Forelimb muscle (tissue), 1 donor: ENCODE results near the gene CA12. TPM values are rescaled to one million over a fixed set of nuclear protein-coding genes. Genes with fewer than 3 reads are reported as not detected.
"Not testable (repeated sequence)": the region's sequence is repeated elsewhere in the genome, so short reads cannot be mapped to it uniquely, and the experiment has no call there.

Source experiments
- DNase-seq: peaks from one replicate; pipeline ENCODE4 v3.0.0-alpha.2; 2013; ENCODE audit warnings: low read depth
- polyA plus RNA-seq: library from polyadenylated mRNA; unstranded; fragments of 120-200 nt; gene quantifications from one replicate; pipeline ENCODE4 v1.2.1, GENCODE V29; 2013; ENCODE audit not compliant: insufficient read length

The CA12 gene
- 0.75 TPM for polyA plus RNA-seq

DNA sequence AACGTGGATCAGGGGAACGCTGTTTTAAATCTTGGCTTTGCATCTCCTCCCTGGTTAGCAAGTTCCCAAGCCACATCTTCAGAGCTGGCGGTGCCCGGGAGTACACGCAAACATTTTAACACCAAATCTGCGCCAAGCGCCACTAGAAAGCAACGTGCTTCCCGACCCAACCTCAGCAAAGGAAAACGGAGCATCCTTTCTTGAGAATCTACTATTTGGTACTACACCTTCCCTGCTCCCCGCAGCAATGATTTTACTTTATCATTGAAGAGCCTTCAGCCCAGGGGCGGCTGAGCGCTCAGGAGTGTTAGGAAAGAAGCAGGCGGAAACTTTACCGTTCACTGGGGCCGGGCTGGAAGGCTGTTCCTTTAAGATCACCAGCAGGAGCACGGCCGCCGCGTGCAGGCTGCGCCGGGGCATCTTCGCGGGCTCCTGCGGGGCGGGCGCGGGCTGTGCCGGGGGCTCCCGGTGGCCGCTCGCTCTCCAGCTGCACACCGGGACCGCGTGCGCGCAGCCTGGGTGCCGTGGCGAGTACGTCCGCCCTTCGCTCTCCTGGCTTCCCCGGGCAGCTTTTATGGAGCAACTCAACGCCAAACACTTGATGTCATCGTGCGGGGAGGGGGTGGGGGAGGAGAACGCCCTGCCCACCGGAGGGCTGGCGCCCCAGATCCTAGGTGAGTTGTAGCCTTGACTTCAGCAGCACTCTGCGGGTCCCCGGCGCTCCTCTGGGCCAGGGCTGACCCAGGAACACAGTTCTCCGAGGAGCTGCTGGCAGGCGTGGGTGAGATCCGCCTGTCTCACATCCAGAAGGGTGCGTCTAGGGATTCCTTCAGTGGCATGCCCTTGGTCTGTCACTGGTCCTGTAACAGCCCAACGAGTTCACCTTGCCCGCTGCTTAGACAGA lies at the start of gene CA12:
TSS of gene CA12 (minus strand) at position 546 of the 904 bp plus-strand sequence. CDS start at position 420, 126 bp downstream.
- DNase-seq = no peak

DNA sequence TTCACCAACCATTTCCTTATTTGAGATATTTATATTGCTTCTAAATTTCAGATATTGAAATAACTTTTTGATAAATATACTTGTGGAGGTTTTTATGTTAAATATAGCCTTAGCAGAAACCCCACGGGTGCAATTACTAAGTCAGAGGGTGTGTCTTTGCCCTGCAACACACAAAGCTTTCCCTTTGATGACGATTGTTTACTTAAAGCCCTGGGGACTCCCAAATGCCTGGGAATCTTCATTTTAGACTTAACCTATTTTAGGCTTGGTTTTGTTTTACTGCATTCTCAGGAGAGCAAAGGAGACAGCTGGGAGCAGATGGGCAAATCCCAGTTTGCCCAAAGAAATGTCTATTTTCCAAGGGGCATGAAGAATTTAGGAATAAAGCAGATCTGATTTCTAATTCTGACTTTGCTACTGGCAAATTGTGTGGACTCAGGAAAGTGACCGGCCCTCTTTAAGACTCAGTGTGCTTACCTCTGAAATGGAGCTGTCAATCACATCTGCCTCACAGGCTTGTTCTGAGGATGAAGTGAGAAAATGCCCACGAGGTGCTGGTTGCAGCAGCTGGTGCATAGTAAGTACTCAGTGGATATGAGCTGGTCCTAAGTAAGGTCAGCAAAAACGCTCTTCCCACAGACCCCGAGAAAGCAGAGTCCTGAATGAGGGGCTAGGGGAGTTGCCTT lies 49.3 kb upstream of the CA12 start:
- DNase-seq = no peak

DNA sequence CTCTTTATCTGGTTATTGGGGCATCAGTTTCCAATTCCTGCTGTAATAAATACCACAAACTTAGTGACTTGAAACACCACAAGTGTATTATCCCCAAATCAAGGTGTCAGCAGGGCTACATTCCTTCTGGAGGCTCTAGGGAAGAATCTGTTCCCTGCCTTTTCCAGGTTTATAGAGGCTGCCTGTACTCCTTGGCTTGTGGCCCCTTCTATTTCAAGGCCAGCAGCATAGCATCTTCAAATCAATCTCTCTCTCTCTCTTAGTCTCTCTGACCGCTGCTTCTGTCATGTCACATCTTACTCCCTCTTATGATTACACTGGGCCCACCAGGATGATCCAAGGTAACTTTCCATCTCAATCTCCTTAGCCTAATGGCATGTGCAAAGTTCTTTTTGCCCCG lies 44.9 kb upstream of the CA12 start:
- no peak for DNase-seq

DNA sequence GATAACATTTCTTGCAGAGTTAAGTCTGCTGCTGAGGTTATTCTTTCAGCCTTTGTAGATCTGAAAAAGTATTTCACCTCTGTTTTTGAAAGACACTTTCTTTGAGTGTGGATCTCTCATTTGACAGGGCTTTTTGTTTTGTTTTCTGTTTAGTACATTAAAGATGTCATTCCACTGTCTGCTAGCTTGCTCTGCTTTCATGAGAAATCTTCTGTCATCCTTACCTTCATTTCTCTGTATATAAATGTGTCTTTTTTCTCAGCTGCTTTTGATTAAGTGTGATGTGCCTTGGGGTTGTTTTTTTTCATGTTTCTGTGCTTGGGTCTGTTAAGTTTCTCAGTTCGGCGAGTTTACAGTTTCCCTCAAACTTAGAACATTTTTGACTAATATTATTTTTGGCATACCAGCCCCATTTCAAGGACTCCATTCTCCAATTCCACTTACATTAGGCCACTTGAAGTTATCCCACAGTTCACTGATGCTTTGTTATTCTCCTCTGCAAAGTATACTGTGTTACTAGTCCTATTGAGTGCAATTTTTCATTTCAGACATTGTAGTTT lies 43.9 kb upstream of the CA12 start:
- DNase-seq = no peak

DNA sequence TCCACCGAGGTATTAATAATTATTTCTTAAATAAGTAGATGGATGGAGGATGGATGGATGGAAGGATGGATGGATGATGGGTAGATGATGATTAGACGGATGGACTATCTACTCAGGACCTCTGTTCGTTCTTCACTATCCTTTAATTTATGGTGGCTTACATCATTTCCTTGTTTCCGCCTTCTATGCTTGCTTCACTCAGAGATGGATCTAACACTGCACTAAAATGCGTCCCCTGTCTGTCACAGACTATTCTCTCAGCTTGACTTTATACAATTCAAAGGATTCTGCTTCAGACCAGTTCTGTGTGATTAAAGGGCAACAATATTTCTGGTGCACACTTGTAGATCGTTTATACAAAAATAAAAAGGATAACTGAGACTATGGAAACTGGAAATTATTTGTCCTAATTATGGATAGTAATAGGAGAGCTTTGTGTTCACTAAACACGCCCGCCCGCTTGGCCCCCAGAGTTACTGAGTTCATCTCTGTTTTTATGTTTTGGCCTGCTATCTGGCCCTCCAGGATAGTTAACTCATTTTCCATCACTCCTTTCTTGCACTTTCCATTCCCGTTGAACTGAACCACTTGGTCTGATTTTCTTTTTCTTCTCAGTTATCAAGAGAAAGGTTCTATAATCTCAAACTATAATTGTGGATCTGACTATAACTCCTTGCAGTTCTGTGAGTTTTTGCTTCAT lies 41.4 kb upstream of the CA12 start:
- DNase-seq = peak; percentile 22

DNA sequence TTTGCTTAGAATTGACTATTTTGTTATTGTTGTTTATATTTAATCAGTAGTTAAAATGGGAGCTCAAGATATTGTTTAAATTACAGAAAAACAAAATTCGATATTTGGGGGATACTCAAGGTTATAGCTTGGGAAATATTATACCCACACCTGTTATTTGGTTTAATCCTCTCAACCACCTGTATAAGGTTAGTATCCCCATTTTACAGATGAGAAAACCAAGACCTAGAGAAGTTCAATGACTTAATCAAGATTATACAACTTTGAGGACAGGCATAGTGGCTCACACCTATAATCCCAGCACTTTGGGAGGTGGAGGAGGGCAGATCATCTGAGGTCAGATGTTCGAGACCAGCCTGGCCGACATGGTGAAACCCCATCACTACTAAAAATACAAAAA lies 39.8 kb upstream of the CA12 start:
- no peak for DNase-seq

DNA sequence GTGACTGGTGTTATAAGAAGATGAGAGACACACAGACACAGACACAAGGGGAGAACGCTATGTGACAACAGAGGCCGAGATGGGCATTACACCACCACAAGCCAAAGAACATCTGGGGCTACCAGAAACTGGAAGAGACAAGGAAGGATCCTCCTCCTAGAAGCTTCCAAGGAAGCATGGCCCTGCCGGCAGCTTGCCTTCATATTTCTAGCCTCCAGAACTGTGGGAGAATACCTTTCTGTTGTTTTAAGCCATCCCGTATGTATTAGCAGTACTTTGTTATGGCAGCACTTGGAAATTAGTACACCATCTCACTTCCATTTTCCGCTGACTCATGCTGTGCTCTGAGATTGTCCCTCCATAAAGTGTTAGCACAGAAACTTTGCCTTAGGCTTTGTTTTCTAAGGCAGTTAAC lies 38.7 kb upstream of the CA12 start:
- DNase-seq = no peak

DNA sequence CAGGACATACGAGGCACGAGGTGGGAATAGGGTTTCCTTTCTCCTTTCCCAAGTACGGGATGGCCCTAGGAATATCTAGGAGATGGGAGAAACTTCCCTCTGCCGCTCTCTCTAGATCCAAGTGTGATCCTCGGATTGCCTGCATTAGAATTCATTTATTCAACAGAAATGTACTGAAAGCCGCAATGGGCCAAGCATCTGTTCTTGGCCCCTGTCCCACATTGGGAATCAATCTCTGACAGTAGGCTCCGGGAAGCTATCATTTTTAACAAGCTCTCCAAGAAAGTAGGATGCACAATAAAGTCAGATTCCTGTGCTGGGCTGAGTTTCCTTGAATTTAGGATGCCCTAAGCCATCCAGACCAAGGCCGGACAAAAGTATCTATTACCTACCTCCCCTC lies 37.2 kb upstream of the CA12 start:
- no peak for DNase-seq

DNA sequence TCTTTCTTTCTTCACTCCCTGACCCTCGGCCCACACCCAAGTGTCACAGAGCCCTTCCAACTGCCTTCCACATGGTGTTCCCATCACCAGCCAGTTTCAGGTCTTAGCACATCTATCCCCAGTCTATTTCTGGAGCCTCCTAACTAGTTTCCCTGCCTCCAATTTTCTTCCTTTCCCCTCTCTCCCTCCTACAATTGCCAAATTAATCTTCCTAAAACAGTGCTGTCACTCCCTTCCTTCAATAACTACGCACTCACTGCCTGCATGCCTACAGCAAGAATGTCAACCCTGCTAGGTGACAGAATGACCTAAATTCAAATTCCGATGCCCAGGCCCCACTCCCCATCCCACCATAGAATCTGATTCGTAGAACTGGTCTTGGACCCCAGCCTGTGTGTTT lies 36.1 kb upstream of the CA12 start:
- no peak for DNase-seq

DNA sequence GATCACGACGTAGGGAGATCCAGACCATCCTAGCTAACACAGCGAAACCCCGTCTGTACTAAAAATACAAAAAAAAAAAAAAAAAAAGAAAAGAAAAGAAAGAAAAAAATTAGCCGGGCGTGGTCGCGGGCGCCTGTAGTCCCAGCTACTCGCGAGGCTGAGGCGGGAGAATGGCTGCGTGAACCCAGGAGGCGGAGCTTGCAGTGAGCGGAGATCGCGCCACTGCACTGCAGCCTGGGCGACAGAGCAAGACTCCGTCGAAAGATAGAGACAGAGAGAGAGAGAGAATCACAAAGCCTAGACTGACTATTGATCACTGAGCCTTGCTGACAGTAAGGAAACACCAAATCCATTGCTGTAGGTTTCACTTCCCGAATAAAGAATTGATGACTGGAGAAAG lies 35.6 kb upstream of the CA12 start:
- DNase-seq = not testable (repeated sequence)

DNA sequence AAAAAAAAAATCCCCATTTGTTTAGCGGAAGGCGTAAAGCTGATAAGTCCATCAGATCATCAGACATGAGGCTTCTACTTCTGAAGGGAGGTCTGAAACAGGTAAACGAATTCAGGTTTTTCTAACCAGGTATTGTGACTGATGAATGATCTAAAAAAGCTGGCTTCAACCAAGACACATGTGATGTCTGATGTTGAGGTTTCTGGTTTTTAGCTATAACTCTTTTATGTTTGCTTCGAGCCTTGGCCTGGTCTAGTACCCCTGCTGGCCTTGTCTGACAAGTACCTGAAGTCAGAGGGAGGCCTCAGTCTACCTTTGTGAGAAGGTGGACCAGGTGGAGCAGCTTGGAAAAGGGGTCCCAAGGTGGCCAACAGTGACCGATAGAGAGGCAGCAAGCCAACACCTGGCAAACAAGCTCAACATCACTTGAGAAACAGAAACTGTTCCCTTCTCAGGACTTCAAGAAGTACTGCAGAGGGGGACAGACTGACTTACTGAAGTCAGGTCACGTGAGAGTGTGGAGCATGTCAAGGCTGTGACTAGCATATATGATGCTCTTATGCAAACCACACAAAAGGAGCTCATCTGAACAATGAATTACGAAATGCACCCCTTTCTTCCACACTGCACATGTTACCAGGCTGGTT lies 33.0 kb upstream of the CA12 start:
- DNase-seq = no peak

DNA sequence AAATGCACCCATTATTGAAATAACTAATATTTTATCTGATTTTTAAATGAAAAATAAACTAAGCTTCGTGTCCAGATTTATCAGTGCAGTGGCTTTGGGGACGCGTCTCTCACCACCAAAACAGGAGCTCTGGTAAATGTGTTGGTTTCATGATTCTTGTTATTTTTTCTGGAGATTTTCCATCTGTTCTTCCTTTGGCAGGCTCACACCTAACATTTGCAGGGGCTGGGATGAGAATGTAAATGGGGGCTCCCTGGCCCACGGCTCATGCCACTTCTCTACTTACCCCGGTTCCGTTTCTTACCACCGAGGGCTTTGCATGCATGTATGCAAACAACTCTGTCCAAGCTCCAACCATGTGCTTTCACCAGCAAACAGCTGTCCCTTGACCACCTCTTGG lies 30.9 kb upstream of the CA12 start:
- no peak for DNase-seq

DNA sequence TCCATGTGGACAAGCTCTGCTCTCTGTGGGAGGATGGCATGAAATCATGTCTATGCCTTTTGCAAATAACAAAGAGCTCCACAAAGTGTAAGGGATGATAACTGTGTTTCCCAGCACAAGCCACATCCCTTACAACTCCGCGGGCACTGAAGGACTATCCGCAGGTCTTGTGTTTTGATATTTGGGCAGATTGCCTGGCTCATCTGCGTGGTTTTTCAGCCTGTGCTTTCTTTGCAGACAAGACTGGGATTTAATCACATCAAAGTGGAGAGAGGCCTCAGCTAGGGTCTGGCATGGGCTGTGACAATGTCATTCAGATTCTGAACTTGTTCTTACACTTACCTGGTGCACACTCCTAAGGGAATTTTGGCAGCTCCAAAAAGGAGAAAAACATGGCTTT lies 30.2 kb upstream of the CA12 start:
- no peak for DNase-seq

DNA sequence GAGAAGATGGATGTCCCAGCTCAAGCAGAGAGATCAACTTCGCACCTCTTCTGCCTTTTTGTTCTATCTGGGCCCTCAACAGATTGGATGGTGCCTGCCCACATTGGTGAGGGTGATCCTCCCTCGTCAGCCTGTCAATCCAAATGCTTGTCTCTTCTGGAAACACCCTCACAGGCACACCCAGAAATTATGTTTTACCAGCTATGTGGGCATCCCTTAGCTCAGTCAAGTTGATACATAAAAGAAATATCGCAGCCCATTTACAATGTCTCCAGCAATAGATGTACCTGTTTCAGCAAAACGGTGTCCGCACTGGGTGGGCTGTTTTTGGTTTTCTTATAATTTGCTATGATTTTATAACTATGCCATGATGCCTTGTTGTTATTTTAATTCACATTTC lies 27.5 kb upstream of the CA12 start:
- no peak for DNase-seq

DNA sequence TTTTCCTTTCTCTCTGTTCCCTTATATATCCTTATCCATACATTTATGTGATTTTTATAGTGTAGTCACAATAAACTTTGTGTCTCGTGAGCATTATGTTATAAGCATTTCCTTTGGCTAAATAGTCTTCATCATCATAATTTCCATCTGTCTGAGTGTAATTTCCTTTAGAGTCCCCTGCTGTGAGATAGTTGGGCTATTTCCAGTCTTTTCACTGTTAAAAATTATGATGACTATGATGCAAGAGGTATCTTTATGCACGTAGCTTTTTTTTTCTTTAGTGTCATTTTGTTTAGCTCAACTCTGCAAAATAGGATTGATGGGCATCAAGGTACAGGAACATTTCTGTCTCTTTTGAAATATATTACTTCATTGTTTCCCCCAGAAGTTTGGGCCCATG lies 26.9 kb upstream of the CA12 start:
- peak; percentile 36 for DNase-seq

DNA sequence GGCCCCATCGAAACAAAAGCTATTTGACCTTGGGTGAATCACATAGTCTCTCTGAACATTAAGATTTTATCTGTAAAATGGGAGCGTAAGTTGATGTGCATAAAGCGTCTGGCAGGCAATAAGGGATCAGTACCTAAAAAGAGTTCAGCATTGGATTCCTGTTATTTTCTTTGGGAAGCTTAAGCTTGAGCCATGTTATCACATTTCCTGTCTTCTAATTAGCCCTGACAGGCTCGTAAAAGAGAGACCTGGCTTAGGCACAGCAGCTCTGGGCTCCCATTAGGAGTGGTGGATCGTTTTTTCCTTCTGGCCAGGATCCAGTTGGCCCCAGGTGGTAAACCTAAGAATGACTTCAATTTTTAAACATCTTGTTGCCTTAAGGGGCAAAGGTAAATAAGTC lies 26.0 kb upstream of the CA12 start:
- no peak for DNase-seq

DNA sequence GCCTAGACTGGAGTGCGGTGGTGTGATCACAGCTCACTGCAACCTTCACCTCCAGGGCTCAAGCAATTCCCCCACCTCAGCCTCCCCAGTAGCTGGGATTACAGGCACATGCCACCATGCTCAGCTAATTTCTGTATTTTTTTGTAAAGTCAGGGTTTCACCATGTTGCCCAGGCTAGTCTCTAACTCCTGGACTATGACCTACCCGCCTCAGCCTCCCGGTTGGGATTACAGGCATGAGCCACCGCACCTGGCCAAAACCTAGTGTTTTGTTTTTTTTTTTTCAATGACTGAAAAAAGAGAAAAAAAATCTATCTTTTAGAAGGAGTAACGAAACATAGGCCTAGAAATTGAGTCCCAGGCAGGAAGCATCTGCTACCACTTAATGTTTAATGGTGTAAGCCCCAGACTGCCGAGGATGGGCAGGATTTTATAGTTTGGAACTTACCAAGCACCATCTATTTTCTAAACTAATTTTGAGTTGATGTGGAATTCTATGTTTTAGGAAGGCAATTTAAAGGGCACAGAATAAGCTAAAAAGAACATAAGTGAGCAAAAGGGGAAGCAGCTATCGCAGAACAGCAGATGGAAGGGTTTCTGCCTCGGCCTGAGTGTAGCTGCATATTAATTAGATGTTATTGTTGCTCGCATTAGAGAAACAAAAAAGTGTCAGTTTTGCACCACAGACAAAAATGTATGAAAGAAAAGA lies 24.2 kb upstream of the CA12 start:
- DNase-seq = no peak

DNA sequence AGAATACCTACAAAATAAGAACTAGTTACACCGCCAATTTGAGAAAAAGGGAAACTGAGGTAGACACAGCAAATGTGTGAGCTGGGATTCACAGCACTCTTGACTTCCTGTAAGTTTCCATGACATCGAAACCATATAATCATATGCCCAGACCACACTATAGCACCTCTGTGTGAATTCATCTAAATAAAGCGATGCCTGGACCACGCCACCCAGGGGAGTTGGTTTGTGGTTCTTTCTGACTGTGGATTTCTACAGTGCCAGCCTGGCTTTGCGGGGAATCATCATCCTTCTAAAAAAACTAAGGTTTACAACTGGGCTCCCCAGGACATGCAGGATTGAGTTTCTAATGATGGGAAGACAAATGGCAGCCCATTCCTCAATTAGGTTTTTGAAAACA lies 23.5 kb upstream of the CA12 start:
- no peak for DNase-seq

DNA sequence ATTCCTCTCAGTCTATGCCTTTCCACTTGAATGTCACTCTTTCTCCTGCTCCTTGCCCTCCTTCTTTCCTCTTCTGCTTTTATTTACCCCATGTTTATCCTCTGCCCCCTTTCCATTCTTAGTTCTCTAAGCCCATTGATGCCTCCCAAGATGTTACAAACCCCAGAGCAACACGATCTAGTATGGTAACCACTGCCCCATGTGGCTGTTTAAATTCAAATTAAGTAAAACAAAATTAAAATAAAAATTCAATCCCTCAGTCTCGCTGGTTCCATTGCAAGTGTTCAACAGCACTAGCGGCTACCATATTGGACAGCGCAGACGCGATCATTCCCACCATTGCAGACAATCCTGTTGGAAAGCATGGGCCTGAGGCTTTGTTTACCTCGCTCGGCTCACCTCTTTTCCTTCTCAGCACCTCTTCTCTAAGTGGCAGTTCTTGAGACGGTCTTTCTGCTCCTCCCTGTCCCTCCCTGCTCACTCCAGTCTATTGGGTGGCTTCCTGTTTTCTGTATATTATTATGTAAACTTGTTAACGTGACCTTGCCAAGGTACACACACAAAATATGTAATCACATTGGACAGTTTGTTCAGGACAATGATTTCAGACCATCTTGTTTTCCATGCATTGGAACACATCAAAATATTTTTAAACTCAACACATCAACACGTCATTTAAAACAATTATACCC lies 21.8 kb upstream of the CA12 start:
- no peak for DNase-seq

DNA sequence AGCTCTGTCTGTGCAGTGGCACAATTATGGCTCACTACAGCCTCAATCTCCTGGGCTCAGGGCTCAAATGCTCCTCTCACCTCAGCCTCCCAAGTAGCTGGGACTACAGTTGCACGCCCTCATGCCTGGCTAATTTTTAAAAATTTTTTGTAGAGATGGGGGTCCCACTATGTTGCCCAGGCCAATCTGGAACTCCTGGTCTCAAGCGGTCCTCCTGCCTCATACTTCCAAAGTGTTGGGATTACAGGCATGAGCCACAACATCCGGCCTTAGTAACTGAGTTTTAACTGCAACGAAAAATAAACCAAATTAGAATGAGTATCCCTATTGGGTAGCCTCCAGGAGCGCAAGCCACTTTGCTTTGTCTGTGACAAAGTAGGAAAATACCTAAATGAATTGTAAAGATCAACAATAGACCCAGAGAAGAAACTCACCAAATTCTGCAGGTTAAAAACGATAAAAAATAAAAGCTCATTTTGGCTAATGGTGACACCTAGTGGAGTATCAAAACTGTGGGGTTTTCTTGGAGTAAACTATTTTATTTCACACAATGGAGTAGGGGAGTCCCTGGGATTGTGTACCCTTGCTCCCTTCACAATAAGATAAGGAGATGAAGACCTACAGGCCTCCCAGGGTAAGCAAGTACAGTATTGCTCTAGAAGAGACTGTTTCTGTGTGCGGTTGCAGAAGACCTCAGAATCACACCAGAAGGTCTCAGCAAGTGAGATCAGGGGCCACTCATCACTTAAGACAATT lies 21.0 kb upstream of the CA12 start:
- no peak for DNase-seq
